RWPE1 (cell line): ENCODE results near the gene FOXJ3.

Experiments
- CTCF ChIA-PET: fragments of 350-600 bp; sonication (Branson Sonifier 250); formaldehyde crosslinking; extraction: SDS; loops from one replicate; lab custom pipeline; 2021; lab: Yijun Ruan, JAX
- POLR2A ChIA-PET: fragments of 400-600 bp; formaldehyde crosslinking; extraction: SDS; loops from one replicate; lab custom pipeline; 2020; ENCODE audit warnings: antibody characterized with exemption; ENCODE audit not compliant: low non-redundant PET; lab: Yijun Ruan, JAX
- DNase-seq: peaks from one replicate; pipeline ENCODE4 v3.0.0; 2012; ENCODE audit warnings: low spot score
- H3K27ac ChIP-seq: fragments of 450-650 bp; 2 replicates; pipeline ENCODE4 v1.5.1; 2017
- CTCF ChIP-seq: fragments of 450-650 bp; conservative IDR thresholded peaks from 2 replicates; pipeline ENCODE4 v1.5.1; 2017; ENCODE audit warnings: low read depth, mild to moderate bottlenecking

Gene FOXJ3

GRCh38 chr1:42340093-42340492 is 5.1 kb upstream of the FOXJ3 start:
- ChIA-PET POLR2A (no interaction called here), CTCF (no interaction called here)
- H3K27ac ChIP-seq, result no peak overlapping the region
- peak; percentile 60 for DNase-seq
- TF ChIP-seq CTCF, result no peak

- POLR2A ChIA-PET, result no interaction called here
- DNase-seq, result no peak
- no peak for TF ChIP-seq CTCF
- CTCF ChIA-PET, result interaction anchor here (0.6 kb wide), 1 partner anchor 860 kb away, joined by 3 read pairs; no protein-coding TSS in a partner anchor
- no peak overlapping the region for H3K27ac ChIP-seq
Measured at GRCh38 chr1:42336978-42337377, 1.9 kb upstream of the FOXJ3 start.

GRCh38 chr1:42335809-42336518 is 929 bp upstream of the FOXJ3 start:
- peak overlapping the region; percentile 88 for H3K27ac ChIP-seq
- ChIA-PET CTCF (no interaction called here), POLR2A (no interaction called here)
- TF ChIP-seq CTCF, result no peak
- DNase-seq, result peak; percentile 64

- ChIA-PET POLR2A (no interaction called here), CTCF (interaction anchor here (0.8 to 1.2 kb wide), 2 partner anchors 138 to 161 kb away, joined by 3 to 6 read pairs; no protein-coding TSS in a partner anchor)
- TF ChIP-seq CTCF, result no peak
- DNase-seq, result peak; percentile 68
- peak overlapping the region; percentile 88 for H3K27ac ChIP-seq
Measured at GRCh38 chr1:42334240-42335049, 590 bp downstream of the FOXJ3 start.

- no peak for TF ChIP-seq CTCF
- POLR2A ChIA-PET, result no interaction called here
- CTCF ChIA-PET, result interaction anchor here (0.7 to 1.2 kb wide), 3 partner anchors 68 to 160 kb away, joined by 3 to 6 read pairs (median 3); no protein-coding TSS in a partner anchor
- no peak for DNase-seq
- peak overlapping the region; percentile 88 for H3K27ac ChIP-seq
Measured at GRCh38 chr1:42333662-42334239, 1.3 kb downstream of the FOXJ3 start.

- ChIA-PET CTCF (no interaction called here), POLR2A (no interaction called here)
- no peak overlapping the region for H3K27ac ChIP-seq
- no peak for TF ChIP-seq CTCF
- no peak for DNase-seq
Measured at GRCh38 chr1:42332877-42333276, 2.2 kb downstream of the FOXJ3 start.
